ENCODE data around the gene SETD6. TPM values are rescaled to one million over a fixed set of nuclear protein-coding genes. Genes with fewer than 3 reads are reported as not detected.
A peak's percentile ranks its signal among the peaks of the same experiment; 100 is the strongest.
"Not testable (repeated sequence)": the region's sequence is repeated elsewhere in the genome, so short reads cannot be mapped to it uniquely, and the experiment has no call there.

SETD6 gene

GRCh38 chr16:58563775-58564174 is 48.5 kb downstream of the SETD6 start:
- no peak overlapping the region for H2AK5ac ChIP-seq (ENCODE audit: low read depth, low read length)
- H3K36me3 ChIP-seq (replicated peaks in 1 of 2; ENCODE audit: control insufficient read depth in 2 of 2, insufficient read depth in 2 of 2, low read length in 2 of 2) = peaks cover 24 to 94% of the 10 kb centered on the region in 2 donors
- H3K4me3 ChIP-seq (ENCODE audit: low read length in 2 of 2) = no peak overlapping the region
- H2BK12ac ChIP-seq (ENCODE audit: low read length) = no peak overlapping the region
- WGBS, 2 donors (ENCODE audit: extremely low coverage in 2 of 2, insufficient read length in 2 of 2, insufficient replicate concordance in 1 of 2) = no CpG with 5 or more reads among the region's 4 CpGs
- H3K9ac ChIP-seq (ENCODE audit: low read depth, low read length, poor library complexity) = no peak overlapping the region
- no peak overlapping the region for H2BK15ac ChIP-seq (ENCODE audit: low read length)
- H3K23ac ChIP-seq (ENCODE audit: low read depth, low read length, poor library complexity) = no peak overlapping the region
- no peak for DNase-seq (ENCODE audit: low spot score)
- no peaks in the 10 kb centered on the region for H3K9me3 ChIP-seq (replicated peaks in 1 of 2; ENCODE audit: control insufficient read depth in 2 of 2, insufficient read depth in 1 of 2, low read depth in 1 of 2, low read length in 2 of 2)
- H2BK5ac ChIP-seq (ENCODE audit: low read length) = no peak overlapping the region
- H3K27me3 ChIP-seq (ENCODE audit: control insufficient read depth in 3 of 3, insufficient read depth in 3 of 3, low read depth in 1 of 3, low read length in 3 of 3) = no peaks in the 10 kb centered on the region
- H3K27ac ChIP-seq (replicated peaks; ENCODE audit: low read length) = no peak overlapping the region
- H4K8ac ChIP-seq (ENCODE audit: low read depth, low read length) = no peak overlapping the region
- H2AFZ ChIP-seq (ENCODE audit: low read length) = no peak overlapping the region
- no peak overlapping the region for H2BK120ac ChIP-seq (ENCODE audit: low read depth, low read length)
- no peak overlapping the region for H3K14ac ChIP-seq (ENCODE audit: low read length)
- no peak overlapping the region for H3K4ac ChIP-seq (ENCODE audit: low read length)
- H3K4me1 ChIP-seq (ENCODE audit: control insufficient read depth in 2 of 2, insufficient read depth in 1 of 2, low read depth in 1 of 2, low read length in 2 of 2) = no peaks in the 10 kb centered on the region
- H3K18ac ChIP-seq (ENCODE audit: low read length) = no peak overlapping the region
- H3K79me1 ChIP-seq (ENCODE audit: low read depth, low read length) = peaks cover 2% of the 10 kb centered on the region
- no peak overlapping the region for H4K91ac ChIP-seq (ENCODE audit: low read depth, low read length, poor library complexity)
- no peak overlapping the region for H3K4me2 ChIP-seq (ENCODE audit: insufficient read depth, low read length, poor library complexity, severe bottlenecking)

DNA sequence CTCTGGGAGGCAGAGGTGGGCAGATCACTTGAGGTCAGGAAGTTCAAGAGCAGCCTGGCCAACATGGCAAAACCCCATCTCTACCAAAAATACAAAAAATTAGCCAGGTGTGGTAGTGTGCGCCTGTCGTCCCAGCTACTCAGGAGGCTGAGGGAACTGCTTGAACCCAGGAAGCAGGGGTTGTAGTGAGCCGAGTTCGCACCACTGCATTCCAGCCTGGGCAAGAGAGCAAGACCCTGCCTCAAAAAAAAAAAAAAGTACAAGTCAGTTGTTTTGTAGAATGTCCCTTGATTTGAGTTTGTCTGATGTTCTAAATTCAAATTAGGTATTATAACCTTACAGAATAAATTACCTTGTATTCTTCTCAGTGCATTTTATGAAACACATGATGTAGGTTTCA is 50.4 kb downstream of the SETD6 start:
- H3K23ac ChIP-seq (ENCODE audit: low read depth, low read length, poor library complexity); H3K9ac ChIP-seq (ENCODE audit: low read depth, low read length, poor library complexity); H3K4me2 ChIP-seq (ENCODE audit: insufficient read depth, low read length, poor library complexity, severe bottlenecking); H2BK5ac ChIP-seq (ENCODE audit: low read length); H4K8ac ChIP-seq (ENCODE audit: low read depth, low read length); H3K14ac ChIP-seq (ENCODE audit: low read length); H3K9me3 ChIP-seq (replicated peaks in 1 of 2; ENCODE audit: control insufficient read depth in 2 of 2, insufficient read depth in 1 of 2, low read depth in 1 of 2, low read length in 2 of 2); H3K79me1 ChIP-seq (ENCODE audit: low read depth, low read length); H2BK12ac ChIP-seq (ENCODE audit: low read length); H3K18ac ChIP-seq (ENCODE audit: low read length); H4K91ac ChIP-seq (ENCODE audit: low read depth, low read length, poor library complexity); H2AFZ ChIP-seq (ENCODE audit: low read length); H3K27me3 ChIP-seq (ENCODE audit: control insufficient read depth in 3 of 3, insufficient read depth in 3 of 3, low read depth in 1 of 3, low read length in 3 of 3); H2AK5ac ChIP-seq (ENCODE audit: low read depth, low read length); H3K4me1 ChIP-seq (ENCODE audit: control insufficient read depth in 2 of 2, insufficient read depth in 1 of 2, low read depth in 1 of 2, low read length in 2 of 2); H3K27ac ChIP-seq (replicated peaks; ENCODE audit: low read length); H2BK15ac ChIP-seq (ENCODE audit: low read length); H2BK120ac ChIP-seq (ENCODE audit: low read depth, low read length); DNase-seq (ENCODE audit: low spot score); H3K4ac ChIP-seq (ENCODE audit: low read length); H3K4me3 ChIP-seq (ENCODE audit: low read length in 2 of 2): not testable (repeated sequence)
- no CpG with 5 or more reads among the region's 4 CpGs for WGBS, 2 donors (ENCODE audit: extremely low coverage in 2 of 2, insufficient read length in 2 of 2, insufficient replicate concordance in 1 of 2)
- peaks cover 23 to 94% of the 10 kb centered on the region in 2 donors for H3K36me3 ChIP-seq (replicated peaks in 1 of 2; ENCODE audit: control insufficient read depth in 2 of 2, insufficient read depth in 2 of 2, low read length in 2 of 2)

Small RNAs within 50 kb of the gene (small RNA-seq; reads per million reads assigned to genes)
- gene RNU6-103P (ENCODE audit: insufficient read depth) (not detected), gene SNORA46 (ENCODE audit: insufficient read depth) (60.7 reads per million, percentile 94 among the genes with 10 or more reads in this experiment), gene SNORA50A (ENCODE audit: insufficient read depth) (not detected)
